ENCODE data around the gene SCTR. TPM values are rescaled to one million over a fixed set of nuclear protein-coding genes. Genes with fewer than 3 reads are reported as not detected.

Gene SCTR
- total RNA-seq, 1 experiment from 2014 or later: not detected

DNA sequence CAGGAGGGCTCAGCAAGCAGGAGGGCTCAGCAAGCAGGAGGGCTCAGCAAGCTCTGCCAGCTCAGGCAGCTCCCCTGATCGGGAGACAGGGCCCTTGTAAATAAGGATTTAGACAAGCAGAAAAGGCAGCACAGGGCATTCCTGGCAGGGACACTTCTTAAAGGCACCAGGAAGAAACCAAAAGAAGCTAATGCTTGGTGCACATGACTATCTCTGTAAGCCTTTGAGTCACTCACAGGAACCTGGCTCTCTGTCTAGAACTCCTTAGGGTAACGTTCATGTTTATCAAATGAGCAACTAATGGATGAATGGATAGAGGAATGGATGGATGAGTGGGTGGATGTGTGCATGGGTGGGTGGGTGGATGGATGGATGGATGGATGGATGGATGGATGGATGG is 64.2 kb downstream of the SCTR start:
- Mint-ChIP-seq H3K4me1 (ENCODE audit: insufficient read depth, unreplicated experiment) (peaks cover 6% of the 10 kb centered on the region), H3K4me3 (ENCODE audit: unreplicated experiment) (no peak overlapping the region), H3K36me3 (ENCODE audit: insufficient read depth, unreplicated experiment) (no peaks in the 10 kb centered on the region), H3K9me3 (ENCODE audit: unreplicated experiment) (no peaks in the 10 kb centered on the region), H3K27ac (ENCODE audit: low read depth, unreplicated experiment) (no peak overlapping the region), H3K27me3 (ENCODE audit: insufficient read depth, unreplicated experiment) (no peaks in the 10 kb centered on the region)
- DNase-seq (ENCODE audit: unreplicated experiment): no peak
- intact Hi-C loops (cut with micrococcal nuclease): no loop called here
- ChIA-PET POLR2A (no interaction called here), CTCF (interaction anchor here (1.1 to 5.8 kb wide), 2 partner anchors 16 to 22 kb away, joined by 3 to 24 read pairs; no protein-coding TSS in a partner anchor)
- TF ChIP-seq, protein P1, sequence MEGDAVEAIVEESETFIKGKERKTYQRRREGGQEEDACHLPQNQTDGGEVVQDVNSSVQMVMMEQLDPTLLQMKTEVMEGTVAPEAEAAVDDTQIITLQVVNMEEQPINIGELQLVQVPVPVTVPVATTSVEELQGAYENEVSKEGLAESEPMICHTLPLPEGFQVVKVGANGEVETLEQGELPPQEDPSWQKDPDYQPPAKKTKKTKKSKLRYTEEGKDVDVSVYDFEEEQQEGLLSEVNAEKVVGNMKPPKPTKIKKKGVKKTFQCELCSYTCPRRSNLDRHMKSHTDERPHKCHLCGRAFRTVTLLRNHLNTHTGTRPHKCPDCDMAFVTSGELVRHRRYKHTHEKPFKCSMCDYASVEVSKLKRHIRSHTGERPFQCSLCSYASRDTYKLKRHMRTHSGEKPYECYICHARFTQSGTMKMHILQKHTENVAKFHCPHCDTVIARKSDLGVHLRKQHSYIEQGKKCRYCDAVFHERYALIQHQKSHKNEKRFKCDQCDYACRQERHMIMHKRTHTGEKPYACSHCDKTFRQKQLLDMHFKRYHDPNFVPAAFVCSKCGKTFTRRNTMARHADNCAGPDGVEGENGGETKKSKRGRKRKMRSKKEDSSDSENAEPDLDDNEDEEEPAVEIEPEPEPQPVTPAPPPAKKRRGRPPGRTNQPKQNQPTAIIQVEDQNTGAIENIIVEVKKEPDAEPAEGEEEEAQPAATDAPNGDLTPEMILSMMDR (IDR thresholded peaks at IDR 0.05; ENCODE audit: unreplicated experiment): no peak
- BruUV-seq (replicated peaks): no TSS peak

DNA sequence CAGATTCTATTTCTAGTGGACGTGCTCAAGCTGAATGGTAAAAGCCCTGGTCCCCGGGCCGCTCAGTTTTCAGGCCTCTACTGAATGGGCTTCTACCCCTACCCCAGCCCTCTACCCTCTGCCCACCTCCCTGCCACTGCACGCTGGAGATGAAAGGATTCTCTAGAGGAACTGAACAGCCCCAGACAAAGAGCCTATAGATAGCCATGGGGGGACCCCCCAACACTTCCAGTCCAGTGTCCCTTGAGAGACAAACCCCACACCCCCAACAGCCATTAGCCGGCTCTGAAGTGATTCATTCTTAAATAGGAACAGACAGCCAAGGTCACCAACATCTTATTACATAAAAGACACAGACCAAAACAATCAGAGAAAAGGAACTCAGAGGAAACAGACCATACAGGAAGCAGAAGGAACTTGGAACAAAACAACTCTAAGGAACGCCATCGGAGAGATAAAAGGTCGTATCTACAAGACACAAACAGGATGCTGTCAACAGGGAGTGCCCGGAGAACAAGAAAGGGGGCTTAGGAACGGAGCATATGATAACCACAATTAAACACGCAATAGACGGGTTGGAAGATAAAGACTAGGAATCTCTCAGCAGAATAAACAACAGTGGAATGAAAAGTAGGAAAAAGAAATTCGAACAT is 69.1 kb downstream of the SCTR start:
- peaks cover 3% of the 10 kb centered on the region for H3K4me1 Mint-ChIP-seq (ENCODE audit: insufficient read depth, unreplicated experiment)
- peaks cover 12% of the 10 kb centered on the region for H3K27me3 Mint-ChIP-seq (ENCODE audit: insufficient read depth, unreplicated experiment)
- CTCF ChIA-PET: no interaction called here
- H3K27ac Mint-ChIP-seq (ENCODE audit: low read depth, unreplicated experiment): no peak overlapping the region
- no TSS peak for BruUV-seq (replicated peaks)
- TF ChIP-seq, protein P1 (IDR thresholded peaks at IDR 0.05; ENCODE audit: unreplicated experiment): no peak
- no peaks in the 10 kb centered on the region for H3K9me3 Mint-ChIP-seq (ENCODE audit: unreplicated experiment)
- no peaks in the 10 kb centered on the region for H3K36me3 Mint-ChIP-seq (ENCODE audit: insufficient read depth, unreplicated experiment)
- H3K4me3 Mint-ChIP-seq (ENCODE audit: unreplicated experiment): no peak overlapping the region
- intact Hi-C loops (cut with micrococcal nuclease): no loop called here
- POLR2A ChIA-PET: no interaction called here
- DNase-seq (ENCODE audit: unreplicated experiment): no peak

GRCh38 chr2:119453972-119454593 is 70.2 kb downstream of the SCTR start:
- intact Hi-C loops (cut with micrococcal nuclease): no loop called here

More at GRCh38 chr2:119453972-119454593, 70.2 kb downstream of the SCTR start:
- peaks cover 12% of the 10 kb centered on the region for H3K27me3 Mint-ChIP-seq (ENCODE audit: insufficient read depth, unreplicated experiment)
- DNase-seq (ENCODE audit: unreplicated experiment): no peak
- no peaks in the 10 kb centered on the region for H3K9me3 Mint-ChIP-seq (ENCODE audit: unreplicated experiment)
- TF ChIP-seq, protein P1 (IDR thresholded peaks at IDR 0.05; ENCODE audit: unreplicated experiment): no peak
- ChIA-PET POLR2A (no interaction called here), CTCF (interaction anchor here (1.0 to 1.4 kb wide), 2 partner anchors 13 to 22 kb away, joined by 3 to 4 read pairs; partner anchors contain the start of gene TMEM37)
- no peak overlapping the region for H3K27ac Mint-ChIP-seq (ENCODE audit: low read depth, unreplicated experiment)
- no peak overlapping the region for H3K4me3 Mint-ChIP-seq (ENCODE audit: unreplicated experiment)
- H3K4me1 Mint-ChIP-seq (ENCODE audit: insufficient read depth, unreplicated experiment): no peaks in the 10 kb centered on the region
- H3K36me3 Mint-ChIP-seq (ENCODE audit: insufficient read depth, unreplicated experiment): no peaks in the 10 kb centered on the region
- no TSS peak for BruUV-seq (replicated peaks)
